Stimulated activated effector memory CD8-positive, alpha-beta T cell treated with anti-CD3 and anti-CD28 coated beads, Interleukin-12 subunit alpha, Interleukin-12 subunit beta, amount 100 ng/mL, for 72 hours (primary cell): ENCODE data around the gene CASP9.

Experiments used
- ATAC-seq: fragments of 150-1000 bp; cut with Tn5 transposase; 2 replicates; pipeline ENCODE4 v1.10.0; 2021
- DNase-seq, 2 donors: peaks; one replicate each; pipeline ENCODE4 v3.0.0; 2021 to 2022; ENCODE audit warnings: low spot score in 2 of 2
- H3K27ac Mint-ChIP-seq: one replicate; pipeline ENCODE4 v1.8.0; 2022; ENCODE audit warnings: mild to moderate bottlenecking, mixed read lengths
- H3K36me3 Mint-ChIP-seq: one replicate; pipeline ENCODE4 v1.8.0; 2022; ENCODE audit warnings: mild to moderate bottlenecking, mixed read lengths
- H3K4me1 Mint-ChIP-seq: one replicate; pipeline ENCODE4 v1.8.0; 2022; ENCODE audit warnings: mixed read lengths
- H3K4me3 Mint-ChIP-seq: one replicate; pipeline ENCODE4 v1.8.0; 2022; ENCODE audit warnings: mild to moderate bottlenecking, mixed read lengths
- H3K9me3 Mint-ChIP-seq: one replicate; pipeline ENCODE4 v1.8.0; 2022; ENCODE audit warnings: mixed read lengths

CASP9 gene

GRCh38 chr1:15524021-15524282, at the start of gene CASP9:
TSS of gene CASP9 (minus strand) at chr1:15524215. CDS start at chr1:15524200, 15 bp downstream.
- peak within 1 kb of the TSS; percentile 77 for H3K4me3 Mint-ChIP-seq
- peaks cover 46% of the 10 kb centered on the region for H3K4me1 Mint-ChIP-seq
- H3K27ac Mint-ChIP-seq: peak within 1 kb of the TSS; percentile 99
- H3K36me3 Mint-ChIP-seq: peaks cover 18% of the 10 kb centered on the region
- ATAC-seq (no peak), DNase-seq (no peak)
- no peaks in the 10 kb centered on the region for H3K9me3 Mint-ChIP-seq

- peaks cover 3% of the 10 kb centered on the region for H3K4me1 Mint-ChIP-seq
- H3K27ac Mint-ChIP-seq: no peak overlapping the region
- H3K36me3 Mint-ChIP-seq: peaks cover 82% of the 10 kb centered on the region
- no peak for DNase-seq
- ATAC-seq: no peak
- H3K9me3 Mint-ChIP-seq: no peaks in the 10 kb centered on the region
- no peak overlapping the region for H3K4me3 Mint-ChIP-seq
Measured at GRCh38 chr1:15573477-15573876, 49.5 kb upstream of the CASP9 start.

GRCh38 chr1:15571266-15571665, 47.3 kb upstream of the CASP9 start:
- peaks cover 96% of the 10 kb centered on the region for H3K36me3 Mint-ChIP-seq
- H3K4me1 Mint-ChIP-seq: no peaks in the 10 kb centered on the region
- H3K4me3 Mint-ChIP-seq: no peak overlapping the region
- DNase-seq (no peak), ATAC-seq (no peak)
- H3K9me3 Mint-ChIP-seq: no peaks in the 10 kb centered on the region
- no peak overlapping the region for H3K27ac Mint-ChIP-seq

GRCh38 chr1:15570861-15571260, 46.8 kb upstream of the CASP9 start:
- no peaks in the 10 kb centered on the region for H3K4me1 Mint-ChIP-seq
- no peaks in the 10 kb centered on the region for H3K9me3 Mint-ChIP-seq
- H3K4me3 Mint-ChIP-seq: no peak overlapping the region
- H3K36me3 Mint-ChIP-seq: peaks cover 96% of the 10 kb centered on the region
- peak overlapping the region; percentile 8 for H3K27ac Mint-ChIP-seq
- DNase-seq (no peak), ATAC-seq (no peak)

GRCh38 chr1:15568387-15569073, 44.5 kb upstream of the CASP9 start:
- Mint-ChIP-seq H3K9me3 (no peaks in the 10 kb centered on the region), H3K27ac (no peak overlapping the region), H3K4me3 (no peak overlapping the region), H3K36me3 (peaks cover 100% of the 10 kb centered on the region), H3K4me1 (no peaks in the 10 kb centered on the region)
- ATAC-seq (no peak), DNase-seq (no peak)

GRCh38 chr1:15559189-15559810, 35.3 kb upstream of the CASP9 start:
- Mint-ChIP-seq H3K36me3 (peaks cover 55% of the 10 kb centered on the region), H3K9me3 (no peaks in the 10 kb centered on the region), H3K4me3 (no peak overlapping the region), H3K4me1 (no peaks in the 10 kb centered on the region), H3K27ac (no peak overlapping the region)
- ATAC-seq (no peak), DNase-seq (no peak)

- Mint-ChIP-seq H3K4me1 (no peaks in the 10 kb centered on the region), H3K4me3 (no peak overlapping the region), H3K9me3 (no peaks in the 10 kb centered on the region), H3K36me3 (peaks cover 52% of the 10 kb centered on the region), H3K27ac (no peak overlapping the region)
- no peak for DNase-seq
- no peak for ATAC-seq
Measured at GRCh38 chr1:15558516-15558915, 34.5 kb upstream of the CASP9 start.

- no peaks in the 10 kb centered on the region for H3K4me1 Mint-ChIP-seq
- H3K36me3 Mint-ChIP-seq: peaks cover 44% of the 10 kb centered on the region
- no peak overlapping the region for H3K27ac Mint-ChIP-seq
- no peaks in the 10 kb centered on the region for H3K9me3 Mint-ChIP-seq
- H3K4me3 Mint-ChIP-seq: no peak overlapping the region
- ATAC-seq (no peak), DNase-seq (no peak)
Measured at GRCh38 chr1:15557594-15557993, 33.6 kb upstream of the CASP9 start.

GRCh38 chr1:15557008-15557407, 33.0 kb upstream of the CASP9 start:
- H3K4me1 Mint-ChIP-seq: no peaks in the 10 kb centered on the region
- H3K9me3 Mint-ChIP-seq: no peaks in the 10 kb centered on the region
- no peak overlapping the region for H3K4me3 Mint-ChIP-seq
- peaks cover 38% of the 10 kb centered on the region for H3K36me3 Mint-ChIP-seq
- DNase-seq (no peak), ATAC-seq (no peak)
- H3K27ac Mint-ChIP-seq: no peak overlapping the region

GRCh38 chr1:15550573-15550972, 26.6 kb upstream of the CASP9 start:
- H3K4me1 Mint-ChIP-seq: no peaks in the 10 kb centered on the region
- ATAC-seq (no peak), DNase-seq (no peak)
- peaks cover 49% of the 10 kb centered on the region for H3K36me3 Mint-ChIP-seq
- no peak overlapping the region for H3K27ac Mint-ChIP-seq
- no peaks in the 10 kb centered on the region for H3K9me3 Mint-ChIP-seq
- H3K4me3 Mint-ChIP-seq: no peak overlapping the region

GRCh38 chr1:15546641-15547040, 22.6 kb upstream of the CASP9 start:
- ATAC-seq (no peak), DNase-seq (no peak)
- no peak overlapping the region for H3K27ac Mint-ChIP-seq
- peaks cover 64% of the 10 kb centered on the region for H3K36me3 Mint-ChIP-seq
- H3K9me3 Mint-ChIP-seq: no peaks in the 10 kb centered on the region
- no peaks in the 10 kb centered on the region for H3K4me1 Mint-ChIP-seq
- H3K4me3 Mint-ChIP-seq: no peak overlapping the region

GRCh38 chr1:15543589-15544568, 19.9 kb upstream of the CASP9 start:
- Mint-ChIP-seq H3K36me3 (peaks cover 73% of the 10 kb centered on the region), H3K4me3 (no peak overlapping the region), H3K4me1 (no peaks in the 10 kb centered on the region), H3K27ac (peak overlapping the region; percentile 14), H3K9me3 (no peaks in the 10 kb centered on the region)
- ATAC-seq: no peak
- DNase-seq: no peak

- peak overlapping the region; percentile 14 for H3K27ac Mint-ChIP-seq
Measured at GRCh38 chr1:15543251-15543588, 19.2 kb upstream of the CASP9 start.

GRCh38 chr1:15542388-15543250, 18.6 kb upstream of the CASP9 start:
- Mint-ChIP-seq H3K27ac (peak overlapping the region; percentile 14), H3K4me1 (no peaks in the 10 kb centered on the region), H3K9me3 (no peaks in the 10 kb centered on the region), H3K4me3 (no peak overlapping the region), H3K36me3 (peaks cover 73% of the 10 kb centered on the region)
- ATAC-seq (no peak), DNase-seq (no peak)

More at GRCh38 chr1:15543251-15543588, 19.2 kb upstream of the CASP9 start:
- Mint-ChIP-seq H3K36me3 (peaks cover 73% of the 10 kb centered on the region), H3K4me3 (no peak overlapping the region), H3K4me1 (no peaks in the 10 kb centered on the region), H3K9me3 (no peaks in the 10 kb centered on the region)
- no peak for ATAC-seq
- DNase-seq: no peak

GRCh38 chr1:15541231-15541792, 17.3 kb upstream of the CASP9 start:
- Mint-ChIP-seq H3K27ac (no peak overlapping the region), H3K4me1 (no peaks in the 10 kb centered on the region), H3K9me3 (no peaks in the 10 kb centered on the region), H3K4me3 (no peak overlapping the region), H3K36me3 (peaks cover 73% of the 10 kb centered on the region)
- no peak for DNase-seq
- no peak for ATAC-seq
